ENCODE measurements around the gene LY6G5B.
"Not testable (repeated sequence)": the region's sequence is repeated elsewhere in the genome, so short reads cannot be mapped to it uniquely, and the experiment has no call there.

The LY6G5B gene

DNA sequence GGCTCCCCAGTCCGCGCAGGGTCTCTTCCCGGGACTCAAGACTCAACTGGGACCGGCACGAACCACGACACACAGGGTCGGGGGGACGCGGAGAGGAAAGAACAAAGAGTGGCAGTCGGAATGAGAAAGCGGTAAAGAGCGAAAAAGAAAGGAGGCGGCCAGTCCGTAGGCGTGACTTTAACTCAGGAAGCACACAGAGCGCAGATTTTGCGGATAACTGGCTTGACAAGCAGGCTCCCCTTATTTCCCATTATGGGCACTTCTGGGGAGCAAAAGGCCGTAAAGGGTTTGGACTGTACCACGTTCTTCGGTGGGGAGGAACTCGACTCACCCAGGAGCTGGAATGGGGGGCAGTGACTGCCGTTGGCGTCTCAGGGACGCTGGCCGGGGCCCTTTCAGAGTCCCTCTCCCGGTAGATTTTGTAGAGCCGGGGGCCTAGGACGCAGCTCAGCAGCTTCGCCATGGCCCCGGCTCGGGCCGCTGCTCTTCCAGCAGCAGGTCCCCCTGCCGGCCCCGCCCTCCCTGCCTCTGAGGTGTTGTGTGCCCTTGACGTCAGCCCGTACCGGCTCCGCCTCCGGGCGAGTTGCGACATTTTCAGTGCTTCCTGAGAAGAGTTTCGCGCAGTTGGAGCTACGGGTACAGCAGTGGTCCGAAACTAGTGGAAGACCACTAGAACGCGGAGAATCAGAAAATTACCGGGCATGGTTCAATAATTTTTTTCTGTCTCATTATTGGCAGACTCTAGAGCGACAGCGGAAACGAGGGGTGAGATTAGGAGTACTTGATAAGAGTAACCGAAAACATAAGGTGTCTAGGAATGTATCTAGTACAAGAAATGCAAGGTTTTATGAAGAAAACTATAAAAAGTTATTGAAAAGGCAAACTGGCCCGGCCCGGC lies 33.3 kb downstream of the LY6G5B start, which contains the start of gene ABHD16A:
TSS of gene ABHD16A (minus strand) at position 506 of the 898 bp plus-strand sequence. CDS start at position 463, 43 bp downstream.
- Histone ChIP-seq H3K4me3 (ENCODE audit: low read depth, low read length) (peak within 1 kb of the TSS; percentile 95), H3K36me3 (ENCODE audit: control insufficient read depth, insufficient read depth, low read length) (peaks cover 7% of the 10 kb centered on the region), H3K4me1 (ENCODE audit: control insufficient read depth, insufficient read depth, low read length) (peaks cover 2% of the 10 kb centered on the region), H3K9me3 (ENCODE audit: control insufficient read depth, insufficient read depth, low read length) (no peaks in the 10 kb centered on the region), H3K9ac (ENCODE audit: low read depth, low read length) (peak within 1 kb of the TSS; percentile 90), H3K27me3 (ENCODE audit: control insufficient read depth, insufficient read depth, low read length) (no peaks in the 10 kb centered on the region)

- Histone ChIP-seq H3K27me3 (ENCODE audit: control insufficient read depth, insufficient read depth, low read length) (no peaks in the 10 kb centered on the region), H3K4me1 (ENCODE audit: control insufficient read depth, insufficient read depth, low read length) (peaks cover 2% of the 10 kb centered on the region), H3K9ac (ENCODE audit: low read depth, low read length) (no peak overlapping the region), H3K4me3 (ENCODE audit: low read depth, low read length) (no peak overlapping the region), H3K36me3 (ENCODE audit: control insufficient read depth, insufficient read depth, low read length) (peaks cover 3% of the 10 kb centered on the region), H3K9me3 (ENCODE audit: control insufficient read depth, insufficient read depth, low read length) (no peaks in the 10 kb centered on the region)
These were observed 36.2 kb downstream of the LY6G5B start for GRCh38 chr6:31705931-31706330.

GRCh38 chr6:31706599-31706998 lies 36.8 kb downstream of the LY6G5B start, which contains the start of gene LY6G6F:
Gene LY6G6F, plus strand, starts transcription at chr6:31706866. Its CDS starts 41 bp downstream, at chr6:31706907.
- Histone ChIP-seq H3K4me1 (ENCODE audit: control insufficient read depth, insufficient read depth, low read length) (peaks cover 2% of the 10 kb centered on the region), H3K4me3 (ENCODE audit: low read depth, low read length) (no peak within 1 kb of the TSS), H3K36me3 (ENCODE audit: control insufficient read depth, insufficient read depth, low read length) (peaks cover 3% of the 10 kb centered on the region), H3K27me3 (ENCODE audit: control insufficient read depth, insufficient read depth, low read length) (no peaks in the 10 kb centered on the region), H3K9ac (ENCODE audit: low read depth, low read length) (no peak within 1 kb of the TSS), H3K9me3 (ENCODE audit: control insufficient read depth, insufficient read depth, low read length) (no peaks in the 10 kb centered on the region)

DNA sequence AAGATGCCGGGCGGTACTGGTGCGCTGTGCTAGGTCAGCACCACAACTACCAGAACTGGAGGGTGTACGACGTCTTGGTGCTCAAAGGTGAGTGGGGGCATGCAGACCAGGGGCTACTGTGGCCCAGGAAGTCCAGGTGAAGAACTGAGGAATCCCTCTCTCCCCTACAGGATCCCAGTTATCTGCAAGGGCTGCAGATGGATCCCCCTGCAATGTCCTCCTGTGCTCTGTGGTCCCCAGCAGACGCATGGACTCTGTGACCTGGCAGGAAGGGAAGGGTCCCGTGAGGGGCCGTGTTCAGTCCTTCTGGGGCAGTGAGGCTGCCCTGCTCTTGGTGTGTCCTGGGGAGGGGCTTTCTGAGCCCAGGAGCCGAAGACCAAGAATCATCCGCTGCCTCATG lies 37.9 kb downstream of the LY6G5B start:
- H3K4me3 ChIP-seq (ENCODE audit: low read depth, low read length), result no peak overlapping the region
- no peaks in the 10 kb centered on the region for H3K27me3 ChIP-seq (ENCODE audit: control insufficient read depth, insufficient read depth, low read length)
- no peaks in the 10 kb centered on the region for H3K9me3 ChIP-seq (ENCODE audit: control insufficient read depth, insufficient read depth, low read length)
- H3K36me3 ChIP-seq (ENCODE audit: control insufficient read depth, insufficient read depth, low read length), result no peaks in the 10 kb centered on the region
- no peak overlapping the region for H3K9ac ChIP-seq (ENCODE audit: low read depth, low read length)
- no peaks in the 10 kb centered on the region for H3K4me1 ChIP-seq (ENCODE audit: control insufficient read depth, insufficient read depth, low read length)

- H3K9me3 ChIP-seq (ENCODE audit: control insufficient read depth, insufficient read depth, low read length), result no peaks in the 10 kb centered on the region
- H3K9ac ChIP-seq (ENCODE audit: low read depth, low read length), result no peak overlapping the region
These were observed 38.4 kb downstream of the LY6G5B start for GRCh38 chr6:31708224-31708623.

DNA sequence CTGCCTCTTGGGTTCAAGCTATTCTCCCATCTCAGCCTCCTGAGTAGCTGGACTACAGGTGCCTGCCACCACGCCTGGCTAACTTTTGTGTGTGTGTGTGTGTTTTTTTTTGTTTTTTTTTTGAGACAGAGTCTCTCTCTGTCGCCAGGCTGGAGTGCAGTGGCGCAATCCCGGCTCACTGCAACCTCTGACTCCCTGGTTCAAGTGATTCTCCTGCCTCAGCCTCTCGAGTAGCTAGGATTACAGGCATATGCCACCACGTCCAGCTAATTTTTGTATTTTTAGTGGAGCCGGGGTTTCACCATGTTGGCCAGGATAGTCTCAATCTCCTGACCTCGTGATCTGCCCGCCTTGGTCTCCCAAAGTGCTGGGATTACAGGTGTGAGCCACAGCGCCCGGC lies 39.4 kb downstream of the LY6G5B start:
- H3K9ac ChIP-seq (ENCODE audit: low read depth, low read length); H3K9me3 ChIP-seq (ENCODE audit: control insufficient read depth, insufficient read depth, low read length); H3K4me1 ChIP-seq (ENCODE audit: control insufficient read depth, insufficient read depth, low read length); H3K27me3 ChIP-seq (ENCODE audit: control insufficient read depth, insufficient read depth, low read length); H3K4me3 ChIP-seq (ENCODE audit: low read depth, low read length); H3K36me3 ChIP-seq (ENCODE audit: control insufficient read depth, insufficient read depth, low read length): not testable (repeated sequence)

More at GRCh38 chr6:31708224-31708623, 38.4 kb downstream of the LY6G5B start:
- no peaks in the 10 kb centered on the region for H3K36me3 ChIP-seq (ENCODE audit: control insufficient read depth, insufficient read depth, low read length)
- no peak overlapping the region for H3K4me3 ChIP-seq (ENCODE audit: low read depth, low read length)
- H3K27me3 ChIP-seq (ENCODE audit: control insufficient read depth, insufficient read depth, low read length), result no peaks in the 10 kb centered on the region
- no peaks in the 10 kb centered on the region for H3K4me1 ChIP-seq (ENCODE audit: control insufficient read depth, insufficient read depth, low read length)

GRCh38 chr6:31710523-31711219 lies 40.9 kb downstream of the LY6G5B start:
- H3K36me3 ChIP-seq (ENCODE audit: control insufficient read depth, insufficient read depth, low read length), result no peaks in the 10 kb centered on the region
- H3K27me3 ChIP-seq (ENCODE audit: control insufficient read depth, insufficient read depth, low read length), result no peaks in the 10 kb centered on the region
- no peak overlapping the region for H3K4me3 ChIP-seq (ENCODE audit: low read depth, low read length)
- H3K9ac ChIP-seq (ENCODE audit: low read depth, low read length), result no peak overlapping the region
- no peaks in the 10 kb centered on the region for H3K9me3 ChIP-seq (ENCODE audit: control insufficient read depth, insufficient read depth, low read length)
- peaks cover 12% of the 10 kb centered on the region for H3K4me1 ChIP-seq (ENCODE audit: control insufficient read depth, insufficient read depth, low read length)

DNA sequence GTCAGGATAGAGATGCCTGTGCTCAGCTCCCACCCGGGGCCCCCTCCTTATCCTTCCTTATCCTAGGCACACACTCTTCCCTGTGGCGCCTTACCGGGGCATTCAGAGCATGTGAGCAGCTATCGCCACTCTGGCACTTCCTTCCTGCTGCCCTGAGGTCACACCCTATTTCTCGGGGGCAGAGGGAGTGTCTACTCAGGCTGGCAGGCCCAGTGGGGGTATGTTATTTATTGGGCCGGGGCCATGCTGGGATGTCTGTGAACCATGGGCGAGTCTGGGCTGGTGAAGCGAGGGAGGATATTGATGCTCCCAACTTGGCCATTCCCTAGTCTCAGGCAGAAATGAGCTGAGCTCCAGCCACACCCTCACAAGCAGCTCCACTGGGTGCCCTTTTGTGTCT lies 41.5 kb downstream of the LY6G5B start:
- H3K4me1 ChIP-seq (ENCODE audit: control insufficient read depth, insufficient read depth, low read length), result peaks cover 12% of the 10 kb centered on the region
- H3K36me3 ChIP-seq (ENCODE audit: control insufficient read depth, insufficient read depth, low read length), result no peaks in the 10 kb centered on the region
- H3K27me3 ChIP-seq (ENCODE audit: control insufficient read depth, insufficient read depth, low read length), result no peaks in the 10 kb centered on the region
- H3K4me3 ChIP-seq (ENCODE audit: low read depth, low read length), result no peak overlapping the region
- H3K9me3 ChIP-seq (ENCODE audit: control insufficient read depth, insufficient read depth, low read length), result no peaks in the 10 kb centered on the region
- H3K9ac ChIP-seq (ENCODE audit: low read depth, low read length), result no peak overlapping the region

- Histone ChIP-seq H3K36me3 (ENCODE audit: control insufficient read depth, insufficient read depth, low read length) (no peaks in the 10 kb centered on the region), H3K27me3 (ENCODE audit: control insufficient read depth, insufficient read depth, low read length) (no peaks in the 10 kb centered on the region), H3K4me1 (ENCODE audit: control insufficient read depth, insufficient read depth, low read length) (peaks cover 14% of the 10 kb centered on the region), H3K9me3 (ENCODE audit: control insufficient read depth, insufficient read depth, low read length) (no peaks in the 10 kb centered on the region), H3K9ac (ENCODE audit: low read depth, low read length) (no peak overlapping the region), H3K4me3 (ENCODE audit: low read depth, low read length) (no peak overlapping the region)
These were observed 42.5 kb downstream of the LY6G5B start for GRCh38 chr6:31712296-31712695.

DNA sequence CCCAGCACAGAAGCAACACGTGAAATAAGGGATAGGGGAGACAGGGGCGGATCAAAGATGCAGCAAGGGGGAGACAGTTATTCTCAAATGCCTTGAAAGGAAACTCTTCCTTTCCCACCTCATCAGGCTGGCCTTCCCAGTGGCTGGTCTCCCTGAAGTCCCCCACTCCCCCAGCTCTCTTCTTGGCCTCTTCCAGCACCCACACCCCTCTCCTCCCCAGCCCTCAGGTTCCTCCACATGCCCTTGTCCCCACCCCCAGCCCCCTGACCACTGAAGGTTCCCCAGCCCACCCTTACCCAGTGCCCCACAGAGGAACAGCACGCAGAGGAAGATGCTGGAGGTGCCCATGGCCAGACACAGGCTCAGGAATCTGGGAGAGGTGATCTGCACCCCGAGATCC lies 43.7 kb downstream of the LY6G5B start:
- H3K9ac ChIP-seq (ENCODE audit: low read depth, low read length), result no peak overlapping the region
- H3K4me1 ChIP-seq (ENCODE audit: control insufficient read depth, insufficient read depth, low read length), result peaks cover 21% of the 10 kb centered on the region
- H3K36me3 ChIP-seq (ENCODE audit: control insufficient read depth, insufficient read depth, low read length), result no peaks in the 10 kb centered on the region
- no peaks in the 10 kb centered on the region for H3K27me3 ChIP-seq (ENCODE audit: control insufficient read depth, insufficient read depth, low read length)
- H3K9me3 ChIP-seq (ENCODE audit: control insufficient read depth, insufficient read depth, low read length), result no peaks in the 10 kb centered on the region
- no peak overlapping the region for H3K4me3 ChIP-seq (ENCODE audit: low read depth, low read length)

GRCh38 chr6:31713991-31714684 lies 44.4 kb downstream of the LY6G5B start:
- Histone ChIP-seq H3K36me3 (ENCODE audit: control insufficient read depth, insufficient read depth, low read length) (no peaks in the 10 kb centered on the region), H3K9me3 (ENCODE audit: control insufficient read depth, insufficient read depth, low read length) (no peaks in the 10 kb centered on the region), H3K27me3 (ENCODE audit: control insufficient read depth, insufficient read depth, low read length) (no peaks in the 10 kb centered on the region), H3K9ac (ENCODE audit: low read depth, low read length) (peak overlapping the region; percentile 39), H3K4me3 (ENCODE audit: low read depth, low read length) (no peak overlapping the region), H3K4me1 (ENCODE audit: control insufficient read depth, insufficient read depth, low read length) (peaks cover 21% of the 10 kb centered on the region)

Data from iPS-15b (cell line).